Right forelimb (tissue), 1 donor: ENCODE results near the gene EGLN1.

ENCODE experiments used
- DNase-seq: peaks from one replicate; pipeline ENCODE4 v3.0.0-alpha.2; 2018

Gene EGLN1

DNA sequence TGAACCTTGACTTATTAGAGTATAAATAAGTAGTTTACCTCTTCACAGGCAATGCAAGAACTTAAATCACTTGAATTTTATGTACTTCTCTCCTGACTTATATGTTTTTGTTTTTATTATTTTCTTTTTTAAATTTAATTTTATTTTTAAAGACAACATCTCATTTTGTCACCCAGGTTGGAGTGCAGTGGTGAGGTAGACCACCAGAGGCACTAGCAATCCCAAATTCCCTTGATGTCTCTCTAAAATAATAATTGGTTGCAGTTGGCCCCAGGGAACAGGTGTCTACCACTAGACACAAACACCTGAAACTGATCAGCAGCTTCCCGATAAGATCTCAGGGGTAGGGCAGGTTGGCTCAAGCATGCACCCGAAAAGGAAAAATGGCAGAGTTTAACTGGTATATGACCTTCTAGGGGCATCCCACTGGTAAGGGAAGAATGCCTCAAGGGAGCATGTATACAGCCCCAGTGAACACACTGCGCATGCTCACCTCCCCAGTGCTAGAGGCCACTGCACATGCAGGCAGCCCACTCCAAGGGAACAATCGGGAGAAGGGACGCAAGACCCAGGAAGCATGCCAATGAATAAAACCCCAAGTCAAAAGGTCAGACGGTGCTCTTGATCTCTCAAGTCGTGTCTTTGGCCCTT, 99.1 kb downstream of the EGLN1 start:
- no peak for DNase-seq

DNA sequence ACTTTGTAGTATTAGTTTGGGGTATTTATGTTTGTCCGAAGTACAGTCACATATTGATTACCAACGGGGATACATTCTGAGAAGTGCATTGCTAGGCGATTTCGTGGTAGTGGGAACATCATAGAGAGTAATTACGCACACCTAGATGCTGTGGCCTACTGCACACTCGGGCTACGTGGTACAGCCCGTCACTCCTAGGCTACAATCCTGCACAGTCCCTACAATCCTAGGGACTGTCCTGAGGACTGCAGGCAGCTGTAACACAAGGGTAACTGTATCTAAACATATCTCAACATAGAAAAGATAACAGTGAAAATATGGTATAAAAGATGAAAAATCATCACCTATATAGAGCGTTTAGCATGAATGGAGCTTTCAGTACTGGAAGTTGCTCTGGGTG, 103.0 kb downstream of the EGLN1 start:
- DNase-seq = no peak

DNA sequence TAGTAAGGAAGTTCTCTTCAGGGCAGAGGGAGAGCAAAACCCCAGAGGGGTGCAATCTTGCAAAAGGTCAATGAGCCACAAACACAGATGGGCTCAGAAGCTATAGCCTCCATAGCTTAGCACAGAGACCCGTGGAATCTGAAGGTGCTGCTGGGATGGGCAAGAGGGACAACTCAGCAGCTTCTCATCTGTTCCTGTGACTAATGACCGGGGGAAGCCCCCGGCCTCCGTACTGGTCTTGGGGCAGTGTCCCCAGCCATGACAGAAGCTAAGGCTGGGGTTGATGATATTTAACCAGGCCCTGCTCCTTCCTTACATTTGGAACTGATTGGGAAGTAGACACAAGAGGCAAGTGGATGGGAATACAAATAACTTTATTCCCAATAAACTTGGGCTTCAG, 103.5 kb downstream of the EGLN1 start:
- DNase-seq = no peak

DNA sequence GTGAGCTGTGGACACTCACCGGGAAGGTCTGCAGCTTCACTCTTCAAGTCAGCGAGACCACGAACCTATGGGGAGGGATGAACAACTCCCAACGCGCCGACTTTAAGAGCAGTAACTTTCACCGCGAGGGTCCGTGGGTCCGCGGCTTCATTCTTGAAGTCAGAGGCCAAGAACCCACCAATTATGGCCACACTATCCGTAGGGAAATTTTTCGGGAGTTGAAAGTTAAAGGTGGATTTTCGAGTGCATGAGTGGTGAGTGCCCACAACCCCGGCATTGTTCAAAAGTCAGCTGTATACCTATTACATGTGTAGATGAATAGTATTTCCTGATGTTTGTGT, 104.1 kb downstream of the EGLN1 start:
- DNase-seq = no peak

DNA sequence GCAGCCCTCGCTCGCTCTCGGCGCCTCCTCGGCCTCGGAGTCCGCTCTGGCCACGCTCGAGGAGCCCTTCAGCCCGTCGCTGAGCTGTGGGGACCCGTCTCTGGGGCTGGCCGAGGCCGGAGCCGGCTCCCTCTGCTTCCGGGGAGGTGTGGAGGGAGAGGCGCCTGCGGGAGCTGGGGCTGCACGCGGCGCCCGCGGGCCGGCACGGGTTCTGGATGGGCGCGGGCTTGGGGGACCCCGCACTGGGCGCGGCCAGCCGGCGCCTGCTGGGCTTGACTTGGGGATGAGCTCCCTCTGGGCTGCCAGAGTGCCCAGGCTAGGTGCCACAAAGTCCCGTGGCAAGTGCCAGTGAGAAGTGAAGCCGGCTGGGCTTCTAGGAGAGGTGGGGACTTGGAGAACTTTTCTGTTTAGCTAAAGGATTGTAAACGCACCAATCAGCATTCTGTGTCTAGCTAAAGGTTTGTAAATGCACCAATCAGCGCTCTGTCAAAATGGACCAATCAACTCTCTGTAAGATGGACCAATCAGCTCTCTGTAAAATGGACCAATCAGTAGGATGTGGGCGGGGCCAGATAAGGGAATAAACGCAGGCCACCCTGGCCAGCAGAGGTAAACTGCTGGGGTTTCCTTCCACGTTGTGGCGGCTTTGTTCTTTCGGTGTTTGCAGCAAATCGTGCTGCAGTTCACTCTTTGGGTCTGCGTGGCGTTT, 104.6 kb downstream of the EGLN1 start:
- DNase-seq = no peak

DNA sequence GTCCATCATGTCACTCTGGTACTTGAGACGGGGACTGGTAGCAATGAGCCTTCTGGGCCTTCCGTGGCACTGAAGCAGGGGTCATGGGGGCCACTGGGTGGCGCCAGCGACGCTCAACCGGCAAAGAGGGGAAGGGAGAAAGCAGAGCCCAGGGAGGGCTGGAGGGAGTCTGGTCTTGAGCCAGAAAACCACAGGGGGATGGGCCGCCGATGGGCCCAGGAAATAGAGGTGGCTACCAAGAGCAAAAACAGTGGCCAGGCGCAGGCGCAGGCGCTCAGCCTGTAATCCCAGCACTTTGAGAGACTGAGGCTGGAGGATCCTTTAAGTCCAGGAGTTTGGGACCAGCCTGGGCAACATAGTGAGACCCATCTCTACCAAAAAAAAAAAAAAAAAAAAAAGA, 106.2 kb downstream of the EGLN1 start:
- DNase-seq = no peak
